Immature natural killer cell (primary cell): ENCODE results near the gene HMG20B. TPM values are rescaled to one million over a fixed set of nuclear protein-coding genes. Genes with fewer than 3 reads are reported as not detected.

ENCODE experiments used
- DNase-seq, 3 donors: peaks; one replicate each; pipeline ENCODE4 v3.0.0; 2022; ENCODE audit warnings: mixed read lengths in 1 of 3
- H3K27ac Mint-ChIP-seq, 6 donors: one replicate each; pipeline ENCODE4 v1.8.0; 2020; ENCODE audit warnings: mixed read lengths in 6 of 6, mild to moderate bottlenecking in 5 of 6, inconsistent platforms in 4 of 6, moderate library complexity in 3 of 6
- H3K27me3 Mint-ChIP-seq, 3 donors: one replicate each; pipeline ENCODE4 v1.8.0; 2020 to 2021; ENCODE audit warnings: low read depth in 3 of 3, mild to moderate bottlenecking in 3 of 3, mixed read lengths in 3 of 3, moderate library complexity in 3 of 3, inconsistent platforms in 1 of 3
- H3K36me3 Mint-ChIP-seq, 3 donors: one replicate each; pipeline ENCODE4 v1.8.0; 2020; ENCODE audit warnings: mixed read lengths in 3 of 3, inconsistent platforms in 2 of 3, mild to moderate bottlenecking in 2 of 3
- H3K4me1 Mint-ChIP-seq, 2 donors: one replicate each; pipeline ENCODE4 v1.8.0; 2020; ENCODE audit warnings: inconsistent platforms in 2 of 2, mild to moderate bottlenecking in 2 of 2, mixed read lengths in 2 of 2, moderate library complexity in 1 of 2
- H3K4me3 Mint-ChIP-seq, 5 donors: one replicate each; pipeline ENCODE4 v1.8.0; 2020; ENCODE audit warnings: mild to moderate bottlenecking in 5 of 5, mixed read lengths in 5 of 5, inconsistent platforms in 3 of 5, moderate library complexity in 3 of 5
- H3K9me3 Mint-ChIP-seq, 6 donors: one replicate each; pipeline ENCODE4 v1.8.0; 2020; ENCODE audit warnings: mild to moderate bottlenecking in 6 of 6, mixed read lengths in 6 of 6, inconsistent platforms in 4 of 6, moderate library complexity in 3 of 6
- polyA plus RNA-seq, 3 donors: library from polyadenylated mRNA; unstranded; fragments of 300-500 nt; fragmentation: Illumina TruSeq; gene quantifications; one replicate each; pipeline ENCODE4 v1.2.3, GENCODE V29; 2021

The HMG20B gene
- polyA plus RNA-seq, 3 donors from 2014 or later, result 42.9 to 74.8 (median 60.1) TPM

GRCh38 chr19:3613818-3614661 is 41.3 kb downstream of the HMG20B start:
- Mint-ChIP-seq H3K36me3 (peaks cover 0 to 5% (median 0%) of the 10 kb centered on the region in 3 donors), H3K27me3 (no peaks in the 10 kb centered on the region), H3K27ac (no peak overlapping the region), H3K9me3 (no peaks in the 10 kb centered on the region), H3K4me3 (no peak overlapping the region), H3K4me1 (peaks cover 0 to 6% of the 10 kb centered on the region in 2 donors)
- no peak for DNase-seq

- H3K27ac Mint-ChIP-seq, result no peak overlapping the region
- H3K36me3 Mint-ChIP-seq, result peaks cover 0 to 5% (median 0%) of the 10 kb centered on the region in 3 donors
- no peak for DNase-seq
- H3K9me3 Mint-ChIP-seq, result no peaks in the 10 kb centered on the region
- H3K27me3 Mint-ChIP-seq, result no peaks in the 10 kb centered on the region
- H3K4me3 Mint-ChIP-seq, result no peak overlapping the region
- H3K4me1 Mint-ChIP-seq, result peaks cover 0 to 1% of the 10 kb centered on the region in 2 donors
Observed at GRCh38 chr19:3614858-3615505, 42.2 kb downstream of the HMG20B start.

- no peak overlapping the region for H3K4me3 Mint-ChIP-seq
- H3K9me3 Mint-ChIP-seq, result no peaks in the 10 kb centered on the region
- H3K27ac Mint-ChIP-seq, result no peak overlapping the region
Observed at GRCh38 chr19:3615524-3616135, 42.9 kb downstream of the HMG20B start.

GRCh38 chr19:3617463-3617862 is 44.7 kb downstream of the HMG20B start:
- DNase-seq, result no peak
- Mint-ChIP-seq H3K4me1 (no peaks in the 10 kb centered on the region), H3K36me3 (no peaks in the 10 kb centered on the region), H3K27ac (no peak overlapping the region), H3K9me3 (no peaks in the 10 kb centered on the region), H3K4me3 (no peak overlapping the region), H3K27me3 (no peaks in the 10 kb centered on the region)

More at GRCh38 chr19:3615524-3616135, 42.9 kb downstream of the HMG20B start:
- no peaks in the 10 kb centered on the region for H3K4me1 Mint-ChIP-seq
- no peak for DNase-seq
- H3K27me3 Mint-ChIP-seq, result no peaks in the 10 kb centered on the region
- H3K36me3 Mint-ChIP-seq, result peaks cover 0 to 5% (median 0%) of the 10 kb centered on the region in 3 donors

- no peaks in the 10 kb centered on the region for H3K27me3 Mint-ChIP-seq
- no peaks in the 10 kb centered on the region for H3K4me1 Mint-ChIP-seq
Observed at GRCh38 chr19:3618144-3618810, 45.5 kb downstream of the HMG20B start.

GRCh38 chr19:3618811-3619630 is 46.3 kb downstream of the HMG20B start:
- Mint-ChIP-seq H3K9me3 (no peaks in the 10 kb centered on the region), H3K36me3 (no peaks in the 10 kb centered on the region), H3K27me3 (no peaks in the 10 kb centered on the region), H3K4me1 (peaks cover under 1 to 2% of the 10 kb centered on the region in 2 donors), H3K4me3 (no peak overlapping the region), H3K27ac (no peak overlapping the region)
- no peak for DNase-seq

More at GRCh38 chr19:3618144-3618810, 45.5 kb downstream of the HMG20B start:
- Mint-ChIP-seq H3K4me3 (no peak overlapping the region), H3K9me3 (no peaks in the 10 kb centered on the region), H3K27ac (no peak overlapping the region), H3K36me3 (no peaks in the 10 kb centered on the region)
- peak; percentile 46 to 56 (median 50) for DNase-seq

- Mint-ChIP-seq H3K27me3 (peaks cover 0 to 2% (median 1%) of the 10 kb centered on the region in 3 donors), H3K36me3 (no peaks in the 10 kb centered on the region), H3K9me3 (no peaks in the 10 kb centered on the region), H3K4me1 (peaks cover 7 to 8% of the 10 kb centered on the region in 2 donors), H3K27ac (no peak overlapping the region), H3K4me3 (no peak overlapping the region)
- DNase-seq, result no peak
Observed at GRCh38 chr19:3619631-3620012, 46.9 kb downstream of the HMG20B start.

GRCh38 chr19:3620145-3620816 is 47.5 kb downstream of the HMG20B start:
- Mint-ChIP-seq H3K9me3 (no peaks in the 10 kb centered on the region), H3K4me1 (peaks cover 11 to 15% of the 10 kb centered on the region in 2 donors), H3K36me3 (no peaks in the 10 kb centered on the region), H3K27ac (no peak overlapping the region), H3K4me3 (no peak overlapping the region), H3K27me3 (peaks cover 0 to 3% (median 1%) of the 10 kb centered on the region in 3 donors)
- no peak for DNase-seq

GRCh38 chr19:3620817-3621547 is 48.2 kb downstream of the HMG20B start:
- no peaks in the 10 kb centered on the region for H3K9me3 Mint-ChIP-seq
- H3K4me1 Mint-ChIP-seq, result peaks cover 17 to 22% of the 10 kb centered on the region in 2 donors
- no peaks in the 10 kb centered on the region for H3K36me3 Mint-ChIP-seq
- H3K4me3 Mint-ChIP-seq, result no peak overlapping the region
- H3K27ac Mint-ChIP-seq, result no peak overlapping the region
- no peak for DNase-seq
- peaks cover 0 to 5% (median 1%) of the 10 kb centered on the region in 3 donors for H3K27me3 Mint-ChIP-seq

- no peaks in the 10 kb centered on the region for H3K9me3 Mint-ChIP-seq
- H3K27me3 Mint-ChIP-seq, result peaks cover under 1 to 6% (median 4%) of the 10 kb centered on the region in 3 donors
- H3K27ac Mint-ChIP-seq, result no peak overlapping the region
- no peak overlapping the region for H3K4me3 Mint-ChIP-seq
- no peak for DNase-seq
- H3K36me3 Mint-ChIP-seq, result no peaks in the 10 kb centered on the region
- peaks cover 21 to 29% of the 10 kb centered on the region in 2 donors for H3K4me1 Mint-ChIP-seq
Observed at GRCh38 chr19:3621689-3622088, 48.9 kb downstream of the HMG20B start.

- H3K27ac Mint-ChIP-seq, result no peak overlapping the region
- H3K36me3 Mint-ChIP-seq, result no peaks in the 10 kb centered on the region
- H3K27me3 Mint-ChIP-seq, result peaks cover 4 to 8% (median 8%) of the 10 kb centered on the region in 3 donors
- H3K9me3 Mint-ChIP-seq, result peaks cover 0 to 2% (median 0%) of the 10 kb centered on the region in 6 donors
- no peak for DNase-seq
- peaks cover 27 to 34% of the 10 kb centered on the region in 2 donors for H3K4me1 Mint-ChIP-seq
- H3K4me3 Mint-ChIP-seq, result peak overlapping the region in 1 of 5 donors; percentile 25
Observed at GRCh38 chr19:3622224-3622623, 49.5 kb downstream of the HMG20B start.

- Mint-ChIP-seq H3K4me3 (no peak overlapping the region), H3K27ac (no peak overlapping the region), H3K27me3 (peaks cover 4 to 8% (median 8%) of the 10 kb centered on the region in 3 donors), H3K36me3 (no peaks in the 10 kb centered on the region), H3K4me1 (peaks cover 27 to 39% of the 10 kb centered on the region in 2 donors), H3K9me3 (peaks cover 0 to 2% (median 0%) of the 10 kb centered on the region in 6 donors)
- DNase-seq, result no peak
Observed at GRCh38 chr19:3623716-3624115, 51.0 kb downstream of the HMG20B start.
